ENCODE results near the gene LRIT1.

Gene LRIT1

GRCh38 chr10:84195044-84195830, 46.1 kb downstream of the LRIT1 start:
- TF ChIP-seq CTCF (IDR thresholded peaks at IDR 0.05; ENCODE audit: control insufficient read depth, extremely low read depth, insufficient read depth), result no peak
- no peak for DNase-seq (ENCODE audit: low read depth)
- no peak overlapping the region for H3K4me3 ChIP-seq (ENCODE audit: low read depth, low read length)

- H3K4me3 ChIP-seq (ENCODE audit: low read depth, low read length), result no peak within 1 kb of the TSS; the same call in 1 of the 2 replicates
- no peak for DNase-seq (ENCODE audit: low read depth)
- no peak for TF ChIP-seq CTCF (IDR thresholded peaks at IDR 0.05; ENCODE audit: control insufficient read depth, extremely low read depth, insufficient read depth)
Measured at GRCh38 chr10:84194424-84195043, 46.8 kb downstream of the LRIT1 start, which contains the start of gene CDHR1. Gene CDHR1, plus strand, starts transcription at chr10:84194537. Its CDS starts 224 bp downstream, at chr10:84194761.

- no peak for DNase-seq (ENCODE audit: low read depth)
- no peak for TF ChIP-seq CTCF (IDR thresholded peaks at IDR 0.05; ENCODE audit: control insufficient read depth, extremely low read depth, insufficient read depth)
- H3K4me3 ChIP-seq (ENCODE audit: low read depth, low read length), result no peak overlapping the region; the same call in 1 of the 2 replicates
Measured at GRCh38 chr10:84193846-84194423, 47.4 kb downstream of the LRIT1 start.

GRCh38 chr10:84193327-84193726, 48.0 kb downstream of the LRIT1 start:
- no peak for TF ChIP-seq CTCF (IDR thresholded peaks at IDR 0.05; ENCODE audit: control insufficient read depth, extremely low read depth, insufficient read depth)
- DNase-seq (ENCODE audit: low read depth), result no peak
- no peak overlapping the region for H3K4me3 ChIP-seq (ENCODE audit: low read depth, low read length)

- DNase-seq (ENCODE audit: low read depth), result no peak
- no peak overlapping the region for H3K4me3 ChIP-seq (ENCODE audit: low read depth, low read length)
- TF ChIP-seq CTCF (IDR thresholded peaks at IDR 0.05; ENCODE audit: control insufficient read depth, extremely low read depth, insufficient read depth), result no peak
Measured at GRCh38 chr10:84191106-84191505, 50.2 kb downstream of the LRIT1 start.

- TF ChIP-seq CTCF (IDR thresholded peaks at IDR 0.05; ENCODE audit: control insufficient read depth, extremely low read depth, insufficient read depth), result no peak
- no peak for DNase-seq (ENCODE audit: low read depth)
- H3K4me3 ChIP-seq (ENCODE audit: low read depth, low read length), result no peak overlapping the region
Measured at GRCh38 chr10:84190621-84191020, 50.7 kb downstream of the LRIT1 start.

All from LNCaP clone FGC (cell line).